AG04449 (cell line): ENCODE results near the gene TSPAN15.

ENCODE experiments used
- CTCF ChIA-PET: fragments of 350-600 bp; formaldehyde crosslinking; extraction: SDS; loops from one replicate; lab custom pipeline; 2021; ENCODE audit warnings: antibody characterized with exemption; lab: Yijun Ruan, JAX
- POLR2A ChIA-PET: fragments of 400-600, 350-600 bp; formaldehyde crosslinking; extraction: SDS; loops from one replicate; lab custom pipeline; 2020; ENCODE audit warnings: antibody characterized with exemption, inconsistent platforms; lab: Yijun Ruan, JAX
- DNase-seq: peaks from one replicate; pipeline ENCODE4 v3.0.0-alpha.2; 2010; ENCODE audit warnings: low read depth, low spot score
- H3K4me3 ChIP-seq: 2 replicates; pipeline ENCODE4 v1.5.1; 2011; ENCODE audit warnings: low read depth, mild to moderate bottlenecking, control low read depth, low read length
- CTCF ChIP-seq: IDR thresholded peaks from one replicate; pipeline ENCODE4 v1.5.1; 2011; ENCODE audit warnings: mild to moderate bottlenecking, moderate library complexity, low read length, control low read depth, inconsistent platforms; ENCODE audit not compliant: insufficient read depth; ENCODE audit errors: missing control alignments

Gene TSPAN15

GRCh38 chr10:69463886-69464285, 12.6 kb downstream of the TSPAN15 start:
- CTCF ChIA-PET: no interaction called here
- no peak for DNase-seq
- no peak for TF ChIP-seq CTCF
- POLR2A ChIA-PET: no interaction called here
- H3K4me3 ChIP-seq: no peak overlapping the region

GRCh38 chr10:69464401-69464800, 13.1 kb downstream of the TSPAN15 start:
- TF ChIP-seq CTCF: no peak
- DNase-seq: no peak
- no peak overlapping the region for H3K4me3 ChIP-seq
- ChIA-PET CTCF (interaction anchor here (1.0 kb wide), 1 partner anchor 15 kb away, joined by 5 read pairs; no protein-coding TSS in a partner anchor), POLR2A (no interaction called here)

GRCh38 chr10:69464801-69465401, 13.6 kb downstream of the TSPAN15 start:
- no peak overlapping the region for H3K4me3 ChIP-seq
- DNase-seq: no peak
- TF ChIP-seq CTCF: no peak
- POLR2A ChIA-PET: no interaction called here
- CTCF ChIA-PET: interaction anchor here (1.0 to 1.4 kb wide), 3 partner anchors 10 to 56 kb away, joined by 3 to 5 read pairs (median 5); no protein-coding TSS in a partner anchor

- ChIA-PET POLR2A (no interaction called here), CTCF (interaction anchor here (1.0 to 1.4 kb wide), 3 partner anchors 9 to 57 kb away, joined by 3 to 5 read pairs (median 5); no protein-coding TSS in a partner anchor)
- no peak for TF ChIP-seq CTCF
- DNase-seq: no peak
- no peak overlapping the region for H3K4me3 ChIP-seq
Measured at GRCh38 chr10:69465457-69466157, 14.3 kb downstream of the TSPAN15 start.

- DNase-seq: no peak
- ChIA-PET POLR2A (no interaction called here), CTCF (interaction anchor here (0.7 to 1.4 kb wide), 2 partner anchors 8 to 58 kb away, joined by 3 to 5 read pairs; no protein-coding TSS in a partner anchor)
- TF ChIP-seq CTCF: no peak
- H3K4me3 ChIP-seq: no peak overlapping the region
Measured at GRCh38 chr10:69466158-69466490, 14.9 kb downstream of the TSPAN15 start.

- no peak for TF ChIP-seq CTCF
- CTCF ChIA-PET: interaction anchor here (0.7 to 1.4 kb wide), 2 partner anchors 8 to 171 kb away, joined by 3 read pairs; no protein-coding TSS in a partner anchor
- H3K4me3 ChIP-seq: no peak overlapping the region
- POLR2A ChIA-PET: no interaction called here
- DNase-seq: no peak
Measured at GRCh38 chr10:69466689-69467088, 15.4 kb downstream of the TSPAN15 start.
